A172 (cell line): ENCODE measurements around the gene ZNF202. TPM values are rescaled to one million over a fixed set of nuclear protein-coding genes. Genes with fewer than 3 reads are reported as not detected.
"Not testable (repeated sequence)": the region's sequence is repeated elsewhere in the genome, so short reads cannot be mapped to it uniquely, and the experiment has no call there.

ENCODE experiments used
- DNase-seq: peaks from one replicate; pipeline ENCODE4 v3.0.0-alpha.2; 2015; ENCODE audit warnings: low spot score
- total RNA-seq: library from RNA; depleted of rRNA; stranded (reverse); fragments of >200 nt; shearing (Covaris generic); gene quantifications from 2 replicates; pipeline ENCODE4 v1.2.3, GENCODE V29; 2014; rRNA removed

ZNF202 gene
- 5.7 and 7.1 TPM in 2 replicates for total RNA-seq

- peak; percentile 71 for DNase-seq
Observed at GRCh38 chr11:123741159-123742030, at the start of gene ZNF202. ZNF202 (minus strand) TSS chr11:123741660; CDS start chr11:123730888, 10,772 bp downstream.

GRCh38 chr11:123783536-123783935 is 42.1 kb upstream of the ZNF202 start:
- DNase-seq, result no peak

GRCh38 chr11:123778511-123778910 is 37.1 kb upstream of the ZNF202 start:
- DNase-seq, result no peak

- DNase-seq, result no peak
Observed at GRCh38 chr11:123775715-123776549, 34.5 kb upstream of the ZNF202 start.

DNA sequence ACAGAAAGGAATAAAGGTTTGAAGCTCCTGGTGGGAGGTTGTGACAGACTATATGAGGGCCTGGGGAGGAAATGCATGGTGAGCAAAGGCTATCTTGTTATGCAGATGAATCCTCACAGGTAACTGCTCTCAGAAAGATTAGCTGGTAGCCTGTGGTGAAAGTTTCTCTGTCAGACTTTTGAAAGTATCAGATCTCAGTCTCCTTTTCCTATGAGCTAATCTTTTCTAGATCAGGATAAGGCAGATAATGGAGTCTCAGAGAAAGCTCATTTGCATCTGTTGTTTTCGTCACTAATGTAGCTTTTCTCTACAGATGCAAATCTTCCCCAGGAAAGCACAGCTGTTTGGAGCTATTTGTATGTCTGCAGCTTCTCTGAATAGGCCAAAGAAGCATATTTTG is 33.8 kb upstream of the ZNF202 start:
- no peak for DNase-seq

DNA sequence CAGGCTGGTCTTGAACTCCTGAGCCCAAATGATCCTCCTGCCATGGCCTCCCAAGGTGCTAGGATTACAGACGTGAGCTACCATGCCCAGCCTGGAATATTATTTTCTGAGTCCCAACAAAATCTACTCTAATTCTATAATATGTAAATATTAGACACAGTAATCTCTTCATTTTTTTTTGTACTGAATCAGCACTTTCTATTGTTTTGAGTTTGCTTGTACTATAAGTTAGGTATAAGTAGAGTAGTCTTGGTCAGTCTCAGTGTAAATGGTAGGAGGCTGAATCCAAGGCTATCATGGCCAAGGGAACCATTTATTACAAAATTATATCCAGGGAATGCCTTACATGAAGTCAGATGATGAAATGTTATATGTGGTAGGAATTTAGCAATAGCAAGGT is 32.5 kb upstream of the ZNF202 start:
- DNase-seq, result no peak

- DNase-seq, result no peak
Observed at GRCh38 chr11:123773026-123773425, 31.6 kb upstream of the ZNF202 start.

DNA sequence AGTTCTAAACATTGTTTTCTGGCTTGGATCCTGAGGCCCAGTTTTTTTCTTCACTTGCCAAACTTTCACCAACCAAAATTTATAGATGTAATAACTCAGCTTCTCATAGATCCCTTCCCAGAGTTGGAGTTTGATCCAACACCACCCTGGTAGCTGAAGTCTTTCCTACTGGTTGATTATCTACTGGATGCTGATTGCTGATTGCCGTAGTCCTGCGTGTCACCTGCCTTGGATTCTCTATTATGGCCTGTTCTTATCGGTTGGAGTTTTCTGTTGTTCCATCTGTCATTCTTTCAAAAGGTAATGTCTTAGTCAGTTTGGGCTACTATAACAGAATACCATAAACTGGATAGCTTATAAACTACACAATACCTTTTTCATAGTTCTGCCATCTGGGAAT is 30.2 kb upstream of the ZNF202 start:
- no peak for DNase-seq

DNA sequence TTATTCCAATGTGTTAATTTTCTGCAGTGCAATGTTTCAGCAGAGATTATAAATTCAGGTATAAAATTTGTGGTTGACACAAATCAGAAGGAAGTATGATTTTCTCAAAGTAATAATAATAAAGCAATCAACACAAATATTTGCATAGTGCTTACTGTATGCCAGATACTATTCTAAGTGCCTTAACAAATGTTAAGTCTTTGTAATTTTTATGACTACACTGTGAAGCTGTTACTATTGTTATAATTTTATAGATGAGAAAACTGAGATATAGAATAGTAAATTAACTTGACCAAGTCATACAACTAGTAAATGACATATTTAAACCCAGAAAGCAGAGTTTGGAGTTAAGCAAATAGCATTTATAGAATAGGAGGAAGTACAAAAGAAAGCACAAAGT is 29.3 kb upstream of the ZNF202 start:
- no peak for DNase-seq

DNA sequence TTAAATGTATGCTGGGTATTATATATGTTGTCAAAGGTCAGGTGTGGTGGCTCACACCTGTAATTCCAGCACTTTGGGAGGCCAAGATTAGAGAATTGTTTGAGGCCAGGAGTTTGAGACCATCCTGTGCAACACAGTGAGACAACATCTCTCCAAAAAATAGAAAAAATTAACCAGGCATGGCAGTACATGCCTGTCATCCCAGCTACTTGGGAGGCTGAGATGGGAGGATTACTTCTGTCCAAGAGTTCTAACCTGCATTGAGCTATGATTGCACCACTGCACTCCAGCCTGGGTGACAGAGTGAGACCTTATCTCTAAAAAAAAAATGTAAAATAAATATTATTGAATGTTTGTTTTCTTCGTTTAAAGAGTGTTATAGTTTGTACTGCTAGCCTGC is 24.1 kb upstream of the ZNF202 start:
- DNase-seq, result no peak

- no peak for DNase-seq
Observed at GRCh38 chr11:123762422-123762821, 21.0 kb upstream of the ZNF202 start.

- no peak for DNase-seq
Observed at GRCh38 chr11:123760894-123761293, 19.4 kb upstream of the ZNF202 start.

DNA sequence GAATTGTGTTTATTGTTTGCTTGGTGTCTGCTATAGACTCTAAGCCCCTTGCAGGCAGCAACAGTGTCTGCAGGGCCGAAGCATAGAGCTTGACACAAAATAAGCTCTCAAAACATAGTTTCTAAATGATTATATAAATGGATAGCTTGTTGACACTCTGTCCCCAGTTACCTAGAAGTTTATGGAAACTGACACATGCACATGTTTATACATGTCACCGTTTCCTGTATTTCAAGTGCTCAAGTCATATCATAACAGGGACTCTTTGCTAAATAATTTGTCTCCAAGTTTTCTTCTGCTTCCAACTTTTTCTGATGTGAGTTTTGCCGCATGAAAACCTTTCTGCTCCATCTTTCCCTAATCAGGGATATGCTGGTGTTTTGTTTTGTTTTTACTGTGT is 16.5 kb upstream of the ZNF202 start:
- no peak for DNase-seq

DNA sequence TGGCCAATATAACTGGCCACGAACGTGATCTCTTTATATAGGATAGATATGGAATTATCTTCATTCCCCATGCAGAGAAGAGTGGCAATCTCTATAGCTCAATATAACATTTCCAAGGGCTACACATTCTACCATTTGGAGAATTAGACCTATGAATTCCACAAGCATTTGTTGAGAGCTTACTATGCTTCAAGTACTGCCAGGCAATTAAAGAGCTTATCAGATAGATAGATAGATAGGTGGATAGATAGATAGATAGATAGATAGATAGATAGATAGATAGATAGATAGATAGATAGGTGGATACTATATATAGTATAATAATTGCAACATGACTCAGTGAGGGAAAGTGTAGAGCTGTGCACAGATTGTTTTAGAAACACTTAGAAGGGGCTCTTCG is 14.4 kb upstream of the ZNF202 start:
- DNase-seq, result no peak

DNA sequence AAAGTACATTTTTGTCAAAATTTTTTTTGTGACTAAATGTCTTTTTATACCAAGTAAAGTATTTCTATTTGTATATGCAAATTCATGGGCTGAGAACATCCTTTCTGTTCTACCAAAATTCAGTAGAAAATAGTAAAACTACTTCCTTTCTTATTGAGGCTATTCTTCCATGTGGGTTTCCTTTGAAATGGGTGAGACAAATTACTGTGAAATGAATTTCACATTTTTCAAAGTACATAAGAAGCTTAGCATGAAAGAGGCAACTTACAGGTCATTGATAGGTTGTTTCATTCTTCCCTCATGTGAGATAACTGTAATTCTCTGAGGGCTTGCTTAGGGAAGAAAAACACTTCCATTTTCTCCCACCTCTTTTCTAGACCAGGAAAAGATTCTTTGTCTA is 13.9 kb upstream of the ZNF202 start:
- no peak for DNase-seq

GRCh38 chr11:123754101-123754568 is 12.7 kb upstream of the ZNF202 start, which contains the start of gene OR6X1:
OR6X1 (minus strand) TSS chr11:123754518; CDS start chr11:123754518, 0 bp downstream.
- no peak for DNase-seq

DNA sequence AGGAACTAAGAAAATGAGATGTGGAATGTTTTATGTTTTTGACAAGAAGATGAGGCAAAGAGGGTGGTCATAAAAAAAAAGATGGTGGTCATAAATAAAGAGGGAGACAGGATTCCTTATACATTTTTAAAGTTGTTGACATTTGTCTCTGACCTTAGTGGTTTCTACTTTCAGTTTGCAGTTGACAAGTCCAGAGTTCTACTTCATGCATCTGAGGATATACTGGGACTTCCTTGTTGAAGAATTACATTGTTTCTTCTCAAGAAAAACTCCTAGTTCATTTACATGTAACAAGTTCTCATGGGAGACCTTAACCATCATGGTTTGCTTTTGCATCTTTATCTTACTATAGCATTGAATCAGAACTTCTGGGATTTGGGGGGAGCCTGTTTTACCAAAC is 11.7 kb upstream of the ZNF202 start:
- no peak for DNase-seq

- no peak for DNase-seq
Observed at GRCh38 chr11:123751781-123752180, 10.3 kb upstream of the ZNF202 start.

- DNase-seq, result not testable (repeated sequence)
Observed at GRCh38 chr11:123748349-123748748, 6.9 kb upstream of the ZNF202 start.

GRCh38 chr11:123745764-123746451 is 4.4 kb upstream of the ZNF202 start:
- DNase-seq, result no peak

- DNase-seq, result no peak
Observed at GRCh38 chr11:123742724-123743120, 1.3 kb upstream of the ZNF202 start.
